Measurements from ENCODE around the gene SPEM2.

SPEM2 gene

DNA sequence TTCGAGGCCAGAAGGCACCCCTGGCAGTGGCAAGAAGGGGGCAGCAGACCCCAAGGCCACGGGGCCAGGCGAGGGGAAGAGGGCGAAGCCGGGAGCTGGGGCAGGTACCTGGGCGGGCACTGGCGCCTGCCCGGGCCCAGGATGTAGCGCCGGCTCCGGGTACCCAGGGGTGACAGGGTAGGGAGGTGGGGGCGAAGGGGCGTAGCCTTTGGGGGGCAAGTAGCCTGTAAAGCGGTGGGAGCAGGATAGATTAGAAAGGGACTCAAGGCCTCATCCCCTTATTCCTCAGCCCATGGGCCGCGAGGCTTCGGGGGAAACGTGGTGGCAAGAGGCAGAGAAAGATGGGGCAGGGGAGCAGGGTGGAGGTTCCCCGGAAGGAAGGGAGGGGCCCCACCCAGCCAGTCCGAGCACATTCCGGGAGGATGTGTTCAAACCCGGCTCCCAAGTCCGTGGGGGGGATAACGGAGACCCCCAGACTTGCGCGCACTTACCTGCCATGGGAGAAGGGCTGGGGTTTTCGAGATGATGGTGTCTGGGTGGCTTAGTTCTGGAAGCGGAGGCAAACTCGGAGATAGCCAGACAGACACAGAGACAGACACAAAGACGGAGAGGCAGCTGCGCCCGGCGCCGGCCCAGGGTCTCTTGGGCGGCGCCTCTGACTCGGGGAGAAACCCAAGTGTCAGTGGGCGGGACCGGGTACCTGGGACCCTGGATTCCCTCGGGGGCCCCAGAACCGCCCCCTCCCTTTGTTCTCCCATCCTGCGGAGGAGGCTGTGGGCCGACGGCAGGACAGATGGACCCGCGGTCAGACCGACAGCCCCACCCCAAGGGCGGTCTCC is 31.6 kb upstream of the SPEM2 start:
- Mint-ChIP-seq H3K4me3 (peak overlapping the region; percentile 94), H3K4me1 (peaks cover 41% of the 10 kb centered on the region), H3K36me3 (peaks cover 42% of the 10 kb centered on the region), H3K27ac (peak overlapping the region; percentile 87), H3K9me3 (no peaks in the 10 kb centered on the region), H3K27me3 (peaks cover 7% of the 10 kb centered on the region)
- CTCF ChIA-PET: interaction anchor here (0.6 to 2.3 kb wide), 2 partner anchors 43 to 98 kb away, joined by 3 to 7 read pairs; no protein-coding TSS in a partner anchor
- DNase-seq: peak; percentile 80

DNA sequence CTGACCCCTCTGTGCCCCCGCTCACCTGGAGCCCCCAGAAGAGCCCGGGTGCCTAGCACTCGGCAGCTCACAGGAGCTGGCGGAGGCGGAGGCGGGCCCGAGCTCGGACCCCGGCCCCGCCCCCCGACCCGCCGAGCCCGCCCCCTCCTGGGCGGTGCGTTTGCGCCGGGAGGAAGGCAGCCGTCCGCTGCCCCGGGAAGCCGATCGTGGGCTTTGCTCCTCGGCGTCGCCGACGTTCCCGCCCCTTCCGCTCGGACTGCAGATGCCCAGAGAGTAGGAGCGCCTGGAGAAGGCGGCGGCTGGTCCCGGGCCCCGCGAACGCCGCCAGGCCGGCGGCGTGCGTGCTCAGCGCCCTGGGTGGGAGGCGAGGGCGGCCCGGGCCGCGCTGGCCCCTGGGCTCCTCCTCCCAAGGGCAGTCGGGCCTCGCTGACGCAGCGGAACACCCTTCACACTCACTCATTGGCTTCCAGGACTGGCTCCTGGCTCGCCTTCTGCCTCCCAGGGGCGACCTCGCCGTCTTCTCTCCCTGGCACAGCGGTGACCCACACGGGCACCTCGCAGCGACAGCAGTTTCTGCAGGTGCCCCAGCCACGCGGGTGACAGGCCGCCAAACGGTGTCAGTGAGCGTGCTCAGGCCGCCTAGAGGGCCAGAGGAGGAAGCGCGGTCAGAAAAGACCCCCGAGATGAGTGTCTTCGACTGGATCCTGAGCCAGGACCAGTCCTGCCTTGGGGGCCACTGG is 30.8 kb upstream of the SPEM2 start, which contains the start of gene PLSCR3:
Gene PLSCR3, minus strand, starts transcription at position 74 of the 740 bp plus-strand sequence. CDS start 415 bp downstream, outside the sequence.
- Mint-ChIP-seq H3K36me3 (peaks cover 34% of the 10 kb centered on the region), H3K27ac (peak within 1 kb of the TSS; percentile 89), H3K27me3 (peaks cover 7% of the 10 kb centered on the region), H3K4me3 (peak within 1 kb of the TSS; percentile 94), H3K9me3 (no peaks in the 10 kb centered on the region), H3K4me1 (peaks cover 39% of the 10 kb centered on the region)
- peak; percentile 87 for DNase-seq
- CTCF ChIA-PET: interaction anchor here (2.3 kb wide), 1 partner anchor 42 kb away, joined by 7 read pairs; no protein-coding TSS in a partner anchor

DNA sequence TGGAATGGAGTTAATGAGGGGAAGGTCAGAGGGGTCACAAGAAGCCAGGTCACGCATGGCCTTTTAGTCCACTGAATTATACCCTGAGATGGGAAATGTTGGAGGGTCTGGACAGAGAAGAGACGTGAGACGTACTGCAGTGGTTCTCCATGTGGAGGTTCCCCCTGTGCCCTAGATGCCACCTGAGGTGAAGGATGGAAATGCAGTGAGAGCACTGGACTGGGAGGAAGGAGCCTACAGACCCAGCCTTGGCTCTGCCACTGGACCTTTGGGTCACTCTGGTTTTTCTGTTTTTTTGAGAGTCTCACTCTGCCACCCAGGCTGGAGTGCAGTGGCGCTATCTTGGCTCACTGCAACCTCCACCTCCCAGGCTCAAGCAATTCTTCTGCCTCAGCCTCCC is 29.3 kb upstream of the SPEM2 start:
- H3K4me3 Mint-ChIP-seq: peak overlapping the region; percentile 37
- CTCF ChIA-PET: no interaction called here
- H3K27ac Mint-ChIP-seq: no peak overlapping the region
- no peaks in the 10 kb centered on the region for H3K9me3 Mint-ChIP-seq
- H3K4me1 Mint-ChIP-seq: peaks cover 33% of the 10 kb centered on the region
- H3K36me3 Mint-ChIP-seq: peaks cover 20% of the 10 kb centered on the region
- no peak for DNase-seq
- peaks cover 7% of the 10 kb centered on the region for H3K27me3 Mint-ChIP-seq

DNA sequence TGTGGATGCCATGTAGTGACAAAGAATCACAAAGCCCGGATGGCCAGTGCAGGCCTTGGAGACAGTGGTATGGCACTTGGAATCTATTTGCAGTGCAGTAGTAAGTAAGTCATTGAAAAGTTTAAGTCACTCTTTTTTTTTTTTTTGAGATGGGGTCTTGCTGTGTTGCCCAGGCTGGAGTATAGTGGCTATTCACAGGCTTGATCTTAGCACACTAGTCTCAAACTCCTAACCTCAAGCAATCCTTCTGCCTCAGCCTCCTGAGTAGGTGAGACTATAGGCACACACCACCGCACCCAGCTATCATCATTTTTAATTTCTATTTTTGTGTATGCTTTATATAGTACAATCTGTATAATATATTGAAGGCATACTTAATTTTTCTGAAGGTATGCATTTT is 26.8 kb upstream of the SPEM2 start:
- H3K9me3 Mint-ChIP-seq: no peaks in the 10 kb centered on the region
- peaks cover 8% of the 10 kb centered on the region for H3K36me3 Mint-ChIP-seq
- H3K4me1 Mint-ChIP-seq: peaks cover 23% of the 10 kb centered on the region
- DNase-seq: no peak
- H3K27ac Mint-ChIP-seq: no peak overlapping the region
- H3K27me3 Mint-ChIP-seq: peaks cover 7% of the 10 kb centered on the region
- CTCF ChIA-PET: interaction anchor here (1.6 kb wide), 1 partner anchor 43 kb away, joined by 4 read pairs; no protein-coding TSS in a partner anchor
- H3K4me3 Mint-ChIP-seq: no peak overlapping the region

DNA sequence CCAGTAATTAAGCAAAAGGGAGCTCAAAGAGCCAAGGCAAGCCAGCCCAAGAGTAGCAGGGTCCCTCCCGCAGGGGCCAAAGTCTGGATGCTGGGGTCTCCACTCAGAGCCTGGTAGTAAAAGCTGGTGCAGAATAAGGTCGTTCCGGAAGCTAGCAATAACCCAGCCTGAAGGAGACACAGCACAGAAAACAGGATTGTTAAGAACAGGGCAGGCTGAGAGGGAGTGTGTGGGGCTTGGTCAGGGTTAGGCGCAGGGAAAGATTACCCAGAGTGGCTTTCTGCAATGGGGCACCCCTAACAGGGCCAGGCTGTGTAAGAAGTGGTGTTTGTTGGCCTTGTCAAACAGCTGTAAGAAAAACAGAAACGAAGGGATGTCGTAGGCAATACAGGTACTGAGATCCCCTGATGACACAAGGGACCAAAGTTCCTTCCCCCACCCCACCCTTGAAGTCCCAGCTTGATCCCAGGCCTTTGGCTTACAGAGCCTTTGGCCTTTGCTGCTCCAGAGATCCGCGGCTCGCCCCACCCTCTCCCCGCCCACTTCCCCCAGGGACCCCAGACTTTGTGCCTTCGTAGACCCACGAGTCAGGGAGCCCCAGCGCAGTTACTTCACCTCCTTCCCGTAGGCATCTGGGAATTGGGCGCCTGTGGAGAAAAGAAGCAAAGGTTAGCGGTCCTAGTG is 22.2 kb upstream of the SPEM2 start:
- no peaks in the 10 kb centered on the region for H3K9me3 Mint-ChIP-seq
- peaks cover 19% of the 10 kb centered on the region for H3K4me1 Mint-ChIP-seq
- peak overlapping the region; percentile 92 for H3K27ac Mint-ChIP-seq
- CTCF ChIA-PET: interaction anchor here (0.5 to 2.2 kb wide), 5 partner anchors 32 to 139 kb away, joined by 3 to 6 read pairs (median 3); partner anchors contain the start of gene TMEM102
- peaks cover 5% of the 10 kb centered on the region for H3K36me3 Mint-ChIP-seq
- H3K4me3 Mint-ChIP-seq: peak overlapping the region; percentile 95
- peaks cover 39% of the 10 kb centered on the region for H3K27me3 Mint-ChIP-seq
- DNase-seq: peak; percentile 60

DNA sequence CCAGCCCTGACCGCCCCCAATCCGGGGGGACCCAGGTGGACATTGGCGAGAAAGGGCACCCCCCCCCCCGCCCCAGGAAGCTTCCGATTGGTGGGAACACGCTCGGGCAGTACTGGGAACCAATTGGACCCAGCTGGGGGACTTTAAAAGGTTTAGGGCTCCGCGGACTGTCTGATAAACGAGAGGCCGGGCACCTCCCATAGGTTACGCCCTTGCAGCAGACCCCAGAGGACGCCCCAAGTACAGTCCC is 21.8 kb upstream of the SPEM2 start:
- Mint-ChIP-seq H3K4me1 (peaks cover 20% of the 10 kb centered on the region), H3K27ac (peak overlapping the region; percentile 92), H3K36me3 (peaks cover 5% of the 10 kb centered on the region), H3K9me3 (no peaks in the 10 kb centered on the region), H3K27me3 (peaks cover 41% of the 10 kb centered on the region), H3K4me3 (peak overlapping the region; percentile 95)
- CTCF ChIA-PET: interaction anchor here (0.5 to 2.2 kb wide), 5 partner anchors 32 to 138 kb away, joined by 3 to 6 read pairs (median 3); partner anchors contain the start of gene TMEM102
- DNase-seq: no peak

DNA sequence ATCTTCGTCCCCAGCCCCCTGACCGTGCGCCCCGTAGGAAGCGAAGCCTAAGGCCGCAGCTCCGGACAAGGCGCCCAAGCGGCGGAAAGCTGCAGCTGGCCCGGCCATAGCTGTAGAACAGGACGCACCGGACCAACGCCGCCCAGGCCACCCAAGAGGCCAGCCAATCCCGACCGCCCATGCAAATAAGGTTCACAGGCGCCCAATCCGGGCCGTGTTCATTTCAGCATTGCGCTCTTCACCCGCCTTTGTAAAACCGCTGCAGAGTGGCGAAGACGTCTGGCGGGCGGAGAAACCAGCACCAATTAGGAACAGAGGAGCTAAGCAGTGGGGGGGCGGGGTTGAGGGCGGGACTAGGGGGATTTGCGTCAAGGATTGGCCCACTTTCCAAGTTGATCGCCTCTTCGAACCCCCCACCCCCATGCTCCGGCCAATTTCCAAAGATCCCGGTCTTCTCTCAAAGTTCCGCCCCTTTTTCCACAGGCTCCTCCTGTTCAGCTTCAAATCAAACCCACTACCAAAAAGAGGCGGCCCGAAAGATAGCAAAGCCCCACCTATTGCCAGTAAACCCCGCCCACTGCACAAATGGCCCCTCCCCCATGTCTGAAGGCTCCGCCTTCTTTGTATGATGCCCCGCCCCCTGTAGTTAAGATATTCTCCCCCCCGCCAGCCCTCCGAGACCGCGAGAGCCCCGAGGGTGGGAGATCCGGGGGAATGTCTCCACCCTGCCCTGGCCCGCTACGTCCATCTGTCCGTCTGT is 21.3 kb upstream of the SPEM2 start, which contains the start of gene TMEM256:
Gene TMEM256, minus strand, starts transcription at position 121 of the 760 bp plus-strand sequence. Its CDS starts 13 bp downstream, at position 108.
- CTCF ChIA-PET: interaction anchor here (1.0 to 2.2 kb wide), 4 partner anchors 31 to 138 kb away, joined by 3 to 6 read pairs (median 4); partner anchors contain the start of gene TMEM102
- H3K4me1 Mint-ChIP-seq: peaks cover 22% of the 10 kb centered on the region
- DNase-seq: peak; percentile 98
- peak within 1 kb of the TSS; percentile 92 for H3K27ac Mint-ChIP-seq
- peak within 1 kb of the TSS; percentile 95 for H3K4me3 Mint-ChIP-seq
- H3K9me3 Mint-ChIP-seq: no peaks in the 10 kb centered on the region
- peaks cover 5% of the 10 kb centered on the region for H3K36me3 Mint-ChIP-seq
- H3K27me3 Mint-ChIP-seq: peaks cover 46% of the 10 kb centered on the region

DNA sequence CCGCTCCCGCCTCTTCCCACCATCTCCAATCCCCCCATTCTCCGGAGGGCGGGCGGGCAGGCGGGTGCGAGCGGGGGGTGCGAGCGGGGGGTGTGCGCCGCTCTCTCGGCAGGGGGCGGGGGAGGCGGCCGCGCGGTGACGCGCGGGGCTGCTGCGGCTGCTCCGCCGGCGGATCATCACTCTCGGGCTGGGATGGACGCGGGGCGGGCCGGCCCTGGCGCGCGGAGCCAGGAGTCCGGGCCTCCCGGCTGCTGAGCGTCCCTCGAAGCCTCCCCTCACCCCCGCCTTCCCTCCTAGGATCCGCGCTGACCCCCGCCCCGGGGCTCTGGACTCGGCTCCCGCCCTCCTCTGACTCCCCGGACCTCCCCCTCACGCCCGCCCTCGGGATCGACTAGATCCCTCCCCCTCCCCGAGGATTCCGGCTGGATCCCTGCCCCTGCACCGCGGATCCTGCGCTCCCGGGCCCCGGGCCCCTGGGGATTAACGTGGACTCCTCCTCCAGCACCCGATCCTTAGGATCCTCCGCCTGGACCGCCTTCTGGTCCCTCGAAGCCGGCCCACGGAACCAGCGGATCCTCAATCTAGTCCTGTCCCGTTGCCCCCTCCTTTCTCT is 20.6 kb upstream of the SPEM2 start:
- Mint-ChIP-seq H3K36me3 (peaks cover 5% of the 10 kb centered on the region), H3K9me3 (no peaks in the 10 kb centered on the region), H3K27ac (peak overlapping the region; percentile 92), H3K27me3 (peaks cover 50% of the 10 kb centered on the region), H3K4me3 (peak overlapping the region; percentile 95), H3K4me1 (peaks cover 22% of the 10 kb centered on the region)
- CTCF ChIA-PET: interaction anchor here (1.0 to 2.2 kb wide), 3 partner anchors 30 to 35 kb away, joined by 3 to 6 read pairs (median 5); partner anchors contain the start of gene TMEM102
- DNase-seq: peak; percentile 81

DNA sequence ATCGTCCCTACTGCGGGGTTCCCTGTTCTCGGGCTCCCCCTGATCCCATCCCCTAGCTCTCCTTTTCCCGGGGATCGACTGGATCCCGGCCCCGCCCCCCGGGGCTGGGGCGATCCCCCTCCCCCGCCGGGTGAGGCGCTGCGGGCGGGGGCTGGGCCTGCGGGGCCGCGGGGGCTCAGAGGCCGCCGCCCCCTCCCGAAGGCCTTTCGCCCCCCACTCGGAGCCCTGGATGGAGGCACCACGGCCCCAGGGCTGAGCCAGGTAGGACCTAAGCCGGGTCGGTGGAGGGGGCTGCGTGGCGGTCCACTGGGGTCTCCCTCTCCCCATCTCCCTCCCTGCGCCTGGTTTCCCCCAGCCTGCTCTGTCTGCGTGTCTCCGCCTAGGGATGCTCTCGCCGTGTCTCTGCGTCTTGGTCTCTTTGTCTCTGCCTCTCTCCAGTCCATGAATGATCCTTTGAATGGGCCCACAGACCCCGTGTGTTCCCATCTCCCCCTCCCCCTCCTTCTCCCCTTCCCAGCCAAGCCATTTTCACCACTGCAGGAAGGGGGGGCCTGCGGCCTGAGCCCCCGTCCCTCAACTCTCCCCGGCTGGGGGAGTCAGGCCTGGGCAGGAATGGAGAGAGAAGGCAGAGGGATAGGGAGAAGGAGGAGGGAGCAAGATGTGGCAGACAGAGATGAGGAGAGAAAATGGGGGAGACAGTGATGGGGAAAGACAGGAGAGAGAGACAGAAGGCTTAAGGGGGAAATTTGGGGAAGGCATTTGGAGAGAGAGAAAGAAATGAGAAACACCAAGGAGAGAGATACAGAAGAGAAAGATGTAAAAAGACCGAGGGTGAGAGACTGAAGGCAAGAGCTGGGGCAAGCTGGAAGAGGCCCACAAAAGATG is 19.8 kb upstream of the SPEM2 start:
- peak overlapping the region; percentile 95 for H3K4me3 Mint-ChIP-seq
- no peak for DNase-seq
- H3K27ac Mint-ChIP-seq: peak overlapping the region; percentile 40
- CTCF ChIA-PET: no interaction called here
- H3K36me3 Mint-ChIP-seq: peaks cover 5% of the 10 kb centered on the region
- no peaks in the 10 kb centered on the region for H3K9me3 Mint-ChIP-seq
- peaks cover 22% of the 10 kb centered on the region for H3K4me1 Mint-ChIP-seq
- peaks cover 53% of the 10 kb centered on the region for H3K27me3 Mint-ChIP-seq

DNA sequence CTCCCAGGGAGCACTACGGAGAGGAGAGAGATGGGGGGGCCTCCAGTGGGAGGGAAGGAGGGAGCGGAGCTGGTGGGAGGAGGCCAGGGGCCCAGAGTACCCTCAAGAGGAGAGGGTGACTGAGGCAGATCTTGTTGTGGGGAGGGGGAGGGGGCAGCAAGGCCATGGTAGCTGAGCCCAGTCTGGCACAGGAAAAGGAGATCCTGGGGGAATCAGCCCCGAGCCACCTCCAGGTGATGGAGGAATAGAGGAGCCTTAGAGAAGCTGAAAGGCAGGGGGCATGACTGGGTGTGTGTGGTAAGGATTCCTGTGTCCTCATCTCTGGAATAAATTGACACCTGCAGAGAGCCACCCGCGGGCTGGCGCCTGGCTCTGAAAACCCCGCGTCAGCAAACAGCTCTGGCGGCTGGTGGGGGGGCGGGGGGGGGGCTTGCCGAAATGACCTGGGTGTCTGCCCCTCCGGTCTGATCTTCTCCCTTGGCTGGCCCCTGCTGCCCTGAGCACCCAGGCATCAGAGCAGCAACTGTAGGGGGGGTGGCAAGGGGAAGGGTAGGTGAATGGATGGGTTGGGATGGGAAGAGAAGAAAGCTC is 19.1 kb upstream of the SPEM2 start:
- Mint-ChIP-seq H3K4me3 (peak overlapping the region; percentile 68), H3K27ac (peak overlapping the region; percentile 40), H3K4me1 (peaks cover 22% of the 10 kb centered on the region), H3K36me3 (peaks cover 5% of the 10 kb centered on the region), H3K9me3 (no peaks in the 10 kb centered on the region), H3K27me3 (peaks cover 61% of the 10 kb centered on the region)
- CTCF ChIA-PET: interaction anchor here (0.6 to 1.3 kb wide), 2 partner anchors 82 to 155 kb away, joined by 3 to 4 read pairs; no protein-coding TSS in a partner anchor
- DNase-seq: no peak

DNA sequence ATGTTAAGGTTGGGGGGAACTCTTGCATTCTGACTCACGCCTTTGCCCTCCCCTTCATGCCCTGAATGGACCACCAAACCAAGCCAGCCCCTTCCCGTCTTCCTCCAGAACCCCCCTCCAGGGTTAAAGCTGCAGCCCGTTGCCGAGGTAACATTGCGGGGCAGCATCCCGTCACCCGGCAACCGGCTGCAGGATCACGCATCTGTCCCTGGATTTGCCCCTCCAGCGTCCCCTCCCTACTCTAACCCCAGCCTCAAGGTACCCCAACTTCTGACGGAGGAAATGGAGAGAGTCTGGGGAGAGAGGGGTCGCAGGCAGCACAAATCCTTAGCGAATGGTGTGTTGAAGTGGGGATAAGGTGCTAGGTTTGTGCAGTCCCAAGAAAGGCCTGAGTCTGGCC is 18.3 kb upstream of the SPEM2 start:
- peaks cover 1% of the 10 kb centered on the region for H3K36me3 Mint-ChIP-seq
- H3K9me3 Mint-ChIP-seq: no peaks in the 10 kb centered on the region
- peaks cover 19% of the 10 kb centered on the region for H3K4me1 Mint-ChIP-seq
- H3K4me3 Mint-ChIP-seq: peak overlapping the region; percentile 4
- no peak for DNase-seq
- CTCF ChIA-PET: interaction anchor here (0.6 to 1.3 kb wide), 3 partner anchors 71 to 154 kb away, joined by 3 to 4 read pairs (median 3); partner anchors contain the start of gene ACAP1
- H3K27me3 Mint-ChIP-seq: peaks cover 62% of the 10 kb centered on the region
- H3K27ac Mint-ChIP-seq: no peak overlapping the region
